ENCODE results near the gene ARRDC1.

- TF ChIP-seq EZH2 (IDR thresholded peaks at IDR 0.05) (no peak), POLR2AphosphoS5 (IDR thresholded peaks at IDR 0.05; ENCODE audit: borderline replicate concordance, low read depth, low read length) (no peak), FOXP2 (optimal IDR thresholded peaks at IDR 0.05; ENCODE audit: control extremely low read depth, extremely low read length, insufficient read depth) (no peak)
Observed at GRCh38 chr9:137586854-137587253, 18.6 kb upstream of the ARRDC1 start.

Data from SK-N-MC (cell line).